Natural killer cell (primary cell): ENCODE results near the gene TMEM61. TPM values are rescaled to one million over a fixed set of nuclear protein-coding genes. Genes with fewer than 3 reads are reported as not detected.

Source experiments
- ATAC-seq, 3 donors: fragments of 150-1000 bp in 2 of 3; fragments of 200-7000 bp in 1 of 3; cut with Tn5 transposase; 1 replicate in 1 of 3; 2 replicates in 2 of 3; pipeline ENCODE4 v1.10.0; 2021; ENCODE audit warnings: mild to moderate bottlenecking in 2 of 3, moderate library complexity in 2 of 3
- DNase-seq, 2 donors: peaks; one replicate each; pipeline versions ENCODE4 v3.0.0 to v3.0.0-alpha.2; 2013 to 2021; ENCODE audit warnings: mixed read lengths in 1 of 2
- H3K27ac ChIP-seq: one replicate; pipeline ENCODE4 v1.5.1; 2013; ENCODE audit warnings: mild to moderate bottlenecking, low read length
- H3K27me3 ChIP-seq: one replicate; pipeline ENCODE4 v1.6.1; 2013; ENCODE audit warnings: low read length; ENCODE audit not compliant: control insufficient read depth, insufficient read depth
- H3K36me3 ChIP-seq: one replicate; pipeline ENCODE4 v1.6.1; 2013; ENCODE audit warnings: low read length; ENCODE audit not compliant: control insufficient read depth, insufficient read depth
- H3K4me1 ChIP-seq: one replicate; pipeline ENCODE4 v1.6.1; 2013; ENCODE audit warnings: low read length; ENCODE audit not compliant: control insufficient read depth, insufficient read depth
- H3K4me3 ChIP-seq: one replicate; pipeline ENCODE4 v1.5.1; 2013; ENCODE audit warnings: low read length
- H3K9me3 ChIP-seq: one replicate; pipeline ENCODE4 v1.6.1; 2013; ENCODE audit warnings: low read length; ENCODE audit not compliant: control insufficient read depth, insufficient read depth
- H3K27ac Mint-ChIP-seq, 2 donors: one replicate each; pipeline ENCODE4 v1.8.0; 2022; ENCODE audit warnings: mild to moderate bottlenecking in 2 of 2, mixed read lengths in 2 of 2, moderate library complexity in 1 of 2
- H3K27me3 Mint-ChIP-seq, 2 donors: one replicate each; pipeline ENCODE4 v1.8.0; 2022; ENCODE audit warnings: low read depth in 2 of 2, mixed read lengths in 2 of 2
- H3K36me3 Mint-ChIP-seq: one replicate; pipeline ENCODE4 v1.8.0; 2022; ENCODE audit warnings: mixed read lengths
- H3K4me1 Mint-ChIP-seq, 2 donors: one replicate each; pipeline ENCODE4 v1.8.0; 2022; ENCODE audit warnings: mixed read lengths in 2 of 2
- H3K4me3 Mint-ChIP-seq: one replicate; pipeline ENCODE4 v1.8.0; 2022; ENCODE audit warnings: mild to moderate bottlenecking, moderate library complexity, mixed read lengths
- H3K9me3 Mint-ChIP-seq, 2 donors: one replicate each; pipeline ENCODE4 v1.8.0; 2022; ENCODE audit warnings: mixed read lengths in 2 of 2
- WGBS: methylation state at CpG from one replicate; pipeline ENCODE4 v1.1.7; 2013; ENCODE audit warnings: missing lambda C conversion rate; ENCODE audit not compliant: insufficient coverage; 5-methylcytosine and 5-hydroxymethylcytosine counted together
- intact Hi-C: fragments of 100-400 bp; cut with micrococcal nuclease; formaldehyde crosslinking; loops from one replicate; pipeline ENCODE4 v1.14.2; 2022
- total RNA-seq, 4 donors: library from RNA; stranded (reverse); fragments of 120-200 nt in 1 of 4; gene quantifications; one replicate each; pipeline versions ENCODE4 v1.2.3 to v1.2.4, GENCODE V29; 2013 to 2022
- TF ChIP-seq, protein P1 (sequence below): fragments of 200-600 bp; IDR thresholded peaks from one replicate; pipeline ENCODE4 v1.8.0; 2022; ENCODE audit warnings: antibody characterized with exemption

The TMEM61 gene
- total RNA-seq, 3 donors from 2014 or later (not counting 1 experiment from before 2014, with no cell fraction given), result not detected

- no peaks in the 10 kb centered on the region for H3K36me3 ChIP-seq
- no peaks in the 10 kb centered on the region for H3K4me1 Mint-ChIP-seq
- no peaks in the 10 kb centered on the region for H3K4me1 ChIP-seq
- ATAC-seq, result no peak
- intact Hi-C loops, result no loop called here
- no peaks in the 10 kb centered on the region for H3K9me3 Mint-ChIP-seq
- no peak overlapping the region for H3K27ac ChIP-seq
- 83% methylated on average over 4 of the region's 4 CpGs for WGBS
- H3K27me3 Mint-ChIP-seq, result peaks cover 24 to 52% of the 10 kb centered on the region in 2 donors
- no peaks in the 10 kb centered on the region for H3K9me3 ChIP-seq
- H3K4me3 Mint-ChIP-seq, result no peak overlapping the region
- H3K36me3 Mint-ChIP-seq, result no peaks in the 10 kb centered on the region
- peaks cover 4% of the 10 kb centered on the region for H3K27me3 ChIP-seq
- no peak overlapping the region for H3K27ac Mint-ChIP-seq
- H3K4me3 ChIP-seq, result no peak overlapping the region
- TF ChIP-seq, protein P1, sequence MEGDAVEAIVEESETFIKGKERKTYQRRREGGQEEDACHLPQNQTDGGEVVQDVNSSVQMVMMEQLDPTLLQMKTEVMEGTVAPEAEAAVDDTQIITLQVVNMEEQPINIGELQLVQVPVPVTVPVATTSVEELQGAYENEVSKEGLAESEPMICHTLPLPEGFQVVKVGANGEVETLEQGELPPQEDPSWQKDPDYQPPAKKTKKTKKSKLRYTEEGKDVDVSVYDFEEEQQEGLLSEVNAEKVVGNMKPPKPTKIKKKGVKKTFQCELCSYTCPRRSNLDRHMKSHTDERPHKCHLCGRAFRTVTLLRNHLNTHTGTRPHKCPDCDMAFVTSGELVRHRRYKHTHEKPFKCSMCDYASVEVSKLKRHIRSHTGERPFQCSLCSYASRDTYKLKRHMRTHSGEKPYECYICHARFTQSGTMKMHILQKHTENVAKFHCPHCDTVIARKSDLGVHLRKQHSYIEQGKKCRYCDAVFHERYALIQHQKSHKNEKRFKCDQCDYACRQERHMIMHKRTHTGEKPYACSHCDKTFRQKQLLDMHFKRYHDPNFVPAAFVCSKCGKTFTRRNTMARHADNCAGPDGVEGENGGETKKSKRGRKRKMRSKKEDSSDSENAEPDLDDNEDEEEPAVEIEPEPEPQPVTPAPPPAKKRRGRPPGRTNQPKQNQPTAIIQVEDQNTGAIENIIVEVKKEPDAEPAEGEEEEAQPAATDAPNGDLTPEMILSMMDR, result no peak
- DNase-seq, result no peak
Observed at GRCh38 chr1:54972436-54972835, 8.0 kb upstream of the TMEM61 start.

- Histone ChIP-seq H3K4me3 (no peak overlapping the region), H3K27me3 (peaks cover 4% of the 10 kb centered on the region), H3K27ac (no peak overlapping the region), H3K9me3 (no peaks in the 10 kb centered on the region), H3K4me1 (no peaks in the 10 kb centered on the region), H3K36me3 (no peaks in the 10 kb centered on the region)
- H3K4me3 Mint-ChIP-seq, result no peak overlapping the region
- intact Hi-C loops, result no loop called here
- no peaks in the 10 kb centered on the region for H3K9me3 Mint-ChIP-seq
- ATAC-seq (no peak), DNase-seq (no peak)
- H3K4me1 Mint-ChIP-seq, result no peaks in the 10 kb centered on the region
- TF ChIP-seq, protein P1, result no peak
- H3K27me3 Mint-ChIP-seq, result peaks cover 29 to 60% of the 10 kb centered on the region in 2 donors
- no peak overlapping the region for H3K27ac Mint-ChIP-seq
- H3K36me3 Mint-ChIP-seq, result no peaks in the 10 kb centered on the region
- 46% methylated on average over 5 of the region's 5 CpGs for WGBS
Observed at GRCh38 chr1:54973205-54973921, 7.1 kb upstream of the TMEM61 start.

DNA sequence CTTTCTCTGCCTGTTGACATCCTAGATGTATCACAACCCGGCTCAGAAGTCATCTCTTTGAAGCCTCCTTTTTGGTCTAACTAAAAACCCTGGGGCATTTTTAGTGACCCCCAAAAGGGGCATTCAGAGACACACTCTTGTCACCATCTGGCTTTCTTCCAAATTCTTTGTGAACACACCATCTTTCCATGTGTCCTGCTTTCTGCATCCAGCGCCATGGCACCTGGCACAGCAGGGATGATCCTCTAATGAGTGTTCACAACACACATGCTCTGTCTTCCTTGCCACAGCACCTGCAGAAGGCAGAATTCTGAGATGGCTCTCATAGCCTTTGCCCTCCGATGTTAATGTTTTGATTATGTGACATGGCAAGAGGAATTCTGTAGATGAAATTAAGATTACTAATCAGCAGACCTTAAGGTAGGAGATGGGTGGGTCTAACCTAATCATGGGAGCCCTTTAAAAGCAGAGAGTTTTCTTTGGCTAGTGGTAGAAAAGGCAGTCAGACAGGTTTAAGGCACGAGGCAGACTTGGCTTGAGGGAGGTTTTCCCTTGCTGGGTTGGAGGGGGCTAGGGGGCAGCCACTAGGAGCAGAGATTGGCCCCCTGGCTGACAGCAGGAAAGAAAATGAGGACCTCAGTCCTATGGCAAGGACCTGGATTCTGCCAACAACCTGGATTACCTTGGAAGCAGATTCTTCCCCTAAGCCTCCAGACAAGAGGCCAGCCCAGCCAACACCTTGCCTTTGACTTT is 4.9 kb upstream of the TMEM61 start:
- no peaks in the 10 kb centered on the region for H3K36me3 ChIP-seq
- peaks cover 29 to 59% of the 10 kb centered on the region in 2 donors for H3K27me3 Mint-ChIP-seq
- H3K4me3 ChIP-seq, result no peak overlapping the region
- 77% methylated on average over 4 of the region's 4 CpGs for WGBS
- H3K9me3 Mint-ChIP-seq, result no peaks in the 10 kb centered on the region
- DNase-seq (no peak), ATAC-seq (no peak)
- peaks cover 6% of the 10 kb centered on the region for H3K27me3 ChIP-seq
- H3K4me1 Mint-ChIP-seq, result no peaks in the 10 kb centered on the region
- H3K4me3 Mint-ChIP-seq, result no peak overlapping the region
- H3K27ac ChIP-seq, result no peak overlapping the region
- no peaks in the 10 kb centered on the region for H3K4me1 ChIP-seq
- TF ChIP-seq, protein P1, result no peak
- H3K9me3 ChIP-seq, result no peaks in the 10 kb centered on the region
- H3K36me3 Mint-ChIP-seq, result no peaks in the 10 kb centered on the region
- no peak overlapping the region for H3K27ac Mint-ChIP-seq
- intact Hi-C loops, result no loop called here
